SU-DHL-6 (cell line): ENCODE results near the gene ARHGDIA.

Experiments
- CTCF ChIP-seq: fragments of 200-600 bp; sonication (generic); IDR thresholded peaks from one replicate; pipeline ENCODE4 v1.5.1; 2017; ENCODE audit warnings: antibody characterized with exemption, mild to moderate bottlenecking, low read length, moderate library complexity; ENCODE audit not compliant: insufficient read depth, poor library complexity, severe bottlenecking
- EZH2phosphoT487 ChIP-seq: fragments of 200-600 bp; sonication (generic), shearing (Covaris generic); conservative IDR thresholded peaks from 2 replicates; pipeline ENCODE4 v1.6.1; 2018; ENCODE audit warnings: mild to moderate bottlenecking, antibody characterized with exemption, low read length, moderate library complexity, mixed read lengths

GRCh38 chr17:81884520-81884919 is 13.4 kb upstream of the ARHGDIA start:
- TF ChIP-seq CTCF (no peak), EZH2phosphoT487 (no peak)
